Neural cell (in vitro differentiated cells): ENCODE results near the gene CAMK2B. TPM values are rescaled to one million over a fixed set of nuclear protein-coding genes. Genes with fewer than 3 reads are reported as not detected.
"Not testable (repeated sequence)": the region's sequence is repeated elsewhere in the genome, so short reads cannot be mapped to it uniquely, and the experiment has no call there.

Source experiments
- H2AFZ ChIP-seq: fragments of 200-600, 300-800 bp; sonication (generic), shearing (Covaris generic); 2 replicates; pipeline ENCODE4 v1.6.0; 2014; ENCODE audit warnings: low read depth, mild to moderate bottlenecking, antibody characterized with exemption, low read length, moderate library complexity
- H3F3A ChIP-seq: fragments of 200-600 bp; shearing (Covaris generic); 2 replicates; pipeline ENCODE4 v1.6.1; 2016; ENCODE audit warnings: mild to moderate bottlenecking, moderate library complexity, mixed read lengths, antibody characterized with exemption, low read length; ENCODE audit not compliant: insufficient read depth, poor library complexity, severe bottlenecking
- H3K27ac ChIP-seq: fragments of 200-600, 300-800 bp; sonication (generic), shearing (Covaris generic); 2 replicates; pipeline ENCODE4 v1.5.1; 2014; ENCODE audit warnings: mild to moderate bottlenecking, low read length, moderate library complexity
- H3K27me3 ChIP-seq: fragments of 300-800, 200-600 bp; sonication (generic), shearing (Covaris generic); 2 replicates; pipeline ENCODE4 v1.6.0; 2014; ENCODE audit warnings: mild to moderate bottlenecking, low read depth, low read length, moderate library complexity; ENCODE audit not compliant: insufficient read depth
- H3K36me3 ChIP-seq: fragments of 300-800, 200-600 bp; sonication (generic), shearing (Covaris generic); 2 replicates; pipeline ENCODE4 v1.5.1; 2014; ENCODE audit warnings: mild to moderate bottlenecking, antibody characterized with exemption, low read length, moderate library complexity; ENCODE audit not compliant: insufficient read depth
- H3K4me2 ChIP-seq: fragments of 300-800, 200-600 bp; sonication (generic), shearing (Covaris generic); 2 replicates; pipeline ENCODE4 v1.6.0; 2014; ENCODE audit warnings: mild to moderate bottlenecking, low read length
- H3K4me3 ChIP-seq: fragments of 300-800, 200-600 bp; sonication (generic), shearing (Covaris generic); 2 replicates; pipeline ENCODE4 v1.5.1; 2014; ENCODE audit warnings: mild to moderate bottlenecking, low read length, moderate library complexity
- H3K79me2 ChIP-seq: fragments of 200-600 bp; shearing (Covaris generic); replicated peaks from 2 replicates; pipeline ENCODE4 v1.6.0; 2014; ENCODE audit warnings: mild to moderate bottlenecking, low read length, moderate library complexity; ENCODE audit not compliant: insufficient read depth
- H3K9ac ChIP-seq: fragments of 300-800, 200-600 bp; sonication (generic), shearing (Covaris generic); 2 replicates; pipeline ENCODE4 v1.6.1; 2016; ENCODE audit warnings: mild to moderate bottlenecking, low read length, mixed read lengths
- H3K9me2 ChIP-seq: fragments of 200-600 bp; shearing (Covaris generic); 2 replicates; pipeline ENCODE4 v1.6.1; 2016; ENCODE audit warnings: mild to moderate bottlenecking, low read length, mixed read lengths; ENCODE audit not compliant: insufficient read depth
- H3K9me3 ChIP-seq: fragments of 200-600, 300-800 bp; sonication (generic), shearing (Covaris generic); 2 replicates; pipeline ENCODE4 v1.6.1; 2016; ENCODE audit warnings: mild to moderate bottlenecking, mixed run types, low read length, moderate library complexity, mixed read lengths
- H4K20me1 ChIP-seq: fragments of 200-600 bp; shearing (Covaris generic); 2 replicates; pipeline ENCODE4 v1.6.1; 2016; ENCODE audit warnings: mild to moderate bottlenecking, mixed run types; ENCODE audit not compliant: insufficient read depth
- CTCF ChIP-seq: fragments of 450-650 bp; IDR thresholded peaks from 2 replicates; pipeline ENCODE4 v1.5.1; 2014; ENCODE audit warnings: antibody characterized with exemption, mild to moderate bottlenecking, moderate library complexity; ENCODE audit not compliant: poor library complexity, severe bottlenecking
- EP300 ChIP-seq: fragments of 450-650 bp; conservative IDR thresholded peaks from 2 replicates; pipeline ENCODE4 v1.6.1; 2014; ENCODE audit warnings: antibody characterized with exemption, mild to moderate bottlenecking, moderate library complexity; ENCODE audit not compliant: poor library complexity, severe bottlenecking
- EZH2 ChIP-seq: fragments of 200-600, 300-800 bp; shearing (Covaris generic), sonication (generic); IDR thresholded peaks from 2 replicates; pipeline ENCODE4 v1.6.1; 2014; ENCODE audit warnings: antibody characterized with exemption, low read length, borderline replicate concordance, mild to moderate bottlenecking; ENCODE audit not compliant: insufficient read depth, poor library complexity, severe bottlenecking
- MXI1 ChIP-seq: fragments of 450-650 bp; conservative IDR thresholded peaks from 2 replicates; pipeline ENCODE4 v1.6.1; 2014; ENCODE audit warnings: antibody characterized with exemption, mild to moderate bottlenecking; ENCODE audit not compliant: poor library complexity, severe bottlenecking
- POLR2AphosphoS5 ChIP-seq: IDR thresholded peaks from 2 replicates; pipeline ENCODE4 v1.6.1; 2012
- RAD21 ChIP-seq: fragments of 450-650 bp; conservative IDR thresholded peaks from 2 replicates; pipeline ENCODE4 v1.6.1; 2014; ENCODE audit warnings: antibody characterized with exemption, mild to moderate bottlenecking, moderate library complexity
- REST ChIP-seq: IDR thresholded peaks from 2 replicates; pipeline ENCODE4 v1.6.1; 2012; ENCODE audit warnings: borderline replicate concordance
- SMC3 ChIP-seq: fragments of 450-650 bp; conservative IDR thresholded peaks from 2 replicates; pipeline ENCODE4 v1.6.1; 2014; ENCODE audit warnings: antibody characterized with exemption, mild to moderate bottlenecking, moderate library complexity; ENCODE audit not compliant: poor library complexity
- TAF1 ChIP-seq: IDR thresholded peaks from 2 replicates; pipeline ENCODE4 v1.6.1; 2012; ENCODE audit warnings: low read depth
- polyA plus RNA-seq: library from polyadenylated mRNA; depleted of rRNA; stranded (reverse); fragments of >200 nt; gene quantifications from 2 replicates; pipeline ENCODE4 v1.2.3, GENCODE V29; 2014

Gene CAMK2B
- polyA plus RNA-seq, 1 donor from 2014 or later = 67.3 TPM

- Histone ChIP-seq H3K9me2 (no peaks in the 10 kb centered on the region), H3K27ac (no peak overlapping the region), H3K27me3 (no peaks in the 10 kb centered on the region), H3K9ac (peak overlapping the region; percentile 79), H3K9me3 (no peaks in the 10 kb centered on the region), H3K4me3 (peak overlapping the region; percentile 95), H3K4me2 (peak overlapping the region; percentile 79), H2AFZ (no peak overlapping the region), H3K36me3 (no peaks in the 10 kb centered on the region), H3K79me2 (peaks cover 30% of the 10 kb centered on the region), H4K20me1 (no peaks in the 10 kb centered on the region), H3F3A (no peaks in the 10 kb centered on the region)
- TF ChIP-seq EP300 (no peak), CTCF (no peak), REST (no peak), TAF1 (no peak), RAD21 (no peak), EZH2 (no peak)
Observed at GRCh38 chr7:44201813-44202212, 123.6 kb downstream of the CAMK2B start.

- Histone ChIP-seq H3K27me3 (no peaks in the 10 kb centered on the region), H3K36me3 (no peaks in the 10 kb centered on the region), H3K4me3 (peak within 1 kb of the TSS; percentile 95), H3K27ac (peak within 1 kb of the TSS; percentile 61), H3F3A (no peaks in the 10 kb centered on the region), H3K79me2 (peaks cover 30% of the 10 kb centered on the region), H2AFZ (peak within 1 kb of the TSS; percentile 59), H3K9ac (peak within 1 kb of the TSS; percentile 79), H4K20me1 (no peaks in the 10 kb centered on the region), H3K4me2 (peak within 1 kb of the TSS; percentile 79), H3K9me3 (no peaks in the 10 kb centered on the region), H3K9me2 (no peaks in the 10 kb centered on the region)
- TF ChIP-seq CTCF = peak; percentile 73
- peak; percentile 90 for TF ChIP-seq MXI1
- peak; percentile 82 for TF ChIP-seq TAF1
- TF ChIP-seq SMC3 = peak; percentile 75
- no peak for TF ChIP-seq EZH2
- peak; percentile 89 for TF ChIP-seq POLR2AphosphoS5
- peak; percentile 68 for TF ChIP-seq RAD21
- peak; percentile 48 for TF ChIP-seq EP300
- TF ChIP-seq REST = peak; percentile 26
Observed at GRCh38 chr7:44200699-44201461, 124.5 kb downstream of the CAMK2B start, which contains the start of gene YKT6. Gene YKT6, plus strand, starts transcription at chr7:44200978. Its CDS starts 158 bp downstream, at chr7:44201136.

- H3K4me3 ChIP-seq, H3K4me2 ChIP-seq, H3K9me3 ChIP-seq: not testable (repeated sequence)
Observed at GRCh38 chr7:44200163-44200562, 125.2 kb downstream of the CAMK2B start.

More at GRCh38 chr7:44200163-44200562, 125.2 kb downstream of the CAMK2B start:
- not testable (repeated sequence) for H3K27ac ChIP-seq, H4K20me1 ChIP-seq, H3K9ac ChIP-seq, H3K36me3 ChIP-seq, H3F3A ChIP-seq, H3K27me3 ChIP-seq, H3K9me2 ChIP-seq, H2AFZ ChIP-seq
- peaks cover 30% of the 10 kb centered on the region for H3K79me2 ChIP-seq
